ENCODE measurements around the gene CCNY. TPM values are rescaled to one million over a fixed set of nuclear protein-coding genes. Genes with fewer than 3 reads are reported as not detected.

The CCNY gene
- total RNA-seq, 3 donors from 2014 or later (not counting 1 experiment from before 2014, with no cell fraction given) = 71.0 to 87.2 (median 74.3) TPM

DNA sequence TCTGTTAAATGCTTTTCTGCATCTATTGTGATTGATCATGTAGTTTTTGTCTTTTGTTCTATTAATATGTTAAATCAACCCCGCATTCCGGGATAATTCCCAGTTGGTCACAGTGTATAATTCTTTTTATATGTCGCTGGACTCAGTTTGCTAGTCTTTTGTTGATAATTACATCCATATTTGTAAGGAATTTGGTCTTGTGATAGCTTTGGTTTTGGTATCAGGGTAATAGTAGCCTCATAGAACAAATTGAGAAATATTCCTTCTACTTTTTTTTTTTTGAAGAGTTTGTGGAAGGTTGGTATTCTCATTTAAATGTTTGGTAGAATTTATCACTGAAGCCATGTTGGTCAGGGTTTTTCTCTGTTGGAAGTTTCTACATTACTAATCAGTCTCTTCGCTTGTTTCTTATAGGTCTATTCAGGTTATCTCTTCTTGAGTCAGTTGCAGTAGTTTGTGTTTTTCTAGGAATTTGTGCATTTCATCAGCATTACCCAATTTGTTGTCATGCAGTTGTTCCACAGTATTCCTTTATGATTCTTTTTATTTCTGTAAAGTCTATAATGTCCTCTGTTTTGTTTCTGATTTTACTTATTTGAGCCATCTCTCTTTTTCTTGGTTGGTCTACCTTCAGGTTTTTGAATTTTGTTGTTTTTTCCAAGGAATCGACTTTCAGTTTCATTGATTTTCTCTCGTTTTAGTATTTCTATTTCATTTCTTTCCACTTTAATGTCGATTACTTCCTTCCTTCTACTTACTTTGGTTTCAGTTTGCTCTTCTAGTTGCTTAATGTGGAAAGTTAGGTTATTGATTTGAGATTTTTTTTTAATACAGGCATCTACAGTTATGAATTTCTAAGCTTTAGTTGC is 204.2 kb downstream of the CCNY start:
- H3K4me3 ChIP-seq (ENCODE audit: low read length) = no peak overlapping the region
- peaks cover 25 to 36% of the 10 kb centered on the region in 2 donors for H3K4me1 Mint-ChIP-seq
- no peaks in the 10 kb centered on the region for H3K9me3 Mint-ChIP-seq
- peaks cover 17% of the 10 kb centered on the region for H3K36me3 ChIP-seq (ENCODE audit: control insufficient read depth, insufficient read depth, low read length)
- no peak for DNase-seq
- intact Hi-C loops (cut with micrococcal nuclease) = no loop called here
- no peak for ATAC-seq
- WGBS (ENCODE audit: insufficient coverage) = 93% methylated on average over 5 of the region's 7 CpGs
- no peaks in the 10 kb centered on the region for H3K27me3 ChIP-seq (ENCODE audit: control insufficient read depth, insufficient read depth, low read length)
- TF ChIP-seq, protein P1, sequence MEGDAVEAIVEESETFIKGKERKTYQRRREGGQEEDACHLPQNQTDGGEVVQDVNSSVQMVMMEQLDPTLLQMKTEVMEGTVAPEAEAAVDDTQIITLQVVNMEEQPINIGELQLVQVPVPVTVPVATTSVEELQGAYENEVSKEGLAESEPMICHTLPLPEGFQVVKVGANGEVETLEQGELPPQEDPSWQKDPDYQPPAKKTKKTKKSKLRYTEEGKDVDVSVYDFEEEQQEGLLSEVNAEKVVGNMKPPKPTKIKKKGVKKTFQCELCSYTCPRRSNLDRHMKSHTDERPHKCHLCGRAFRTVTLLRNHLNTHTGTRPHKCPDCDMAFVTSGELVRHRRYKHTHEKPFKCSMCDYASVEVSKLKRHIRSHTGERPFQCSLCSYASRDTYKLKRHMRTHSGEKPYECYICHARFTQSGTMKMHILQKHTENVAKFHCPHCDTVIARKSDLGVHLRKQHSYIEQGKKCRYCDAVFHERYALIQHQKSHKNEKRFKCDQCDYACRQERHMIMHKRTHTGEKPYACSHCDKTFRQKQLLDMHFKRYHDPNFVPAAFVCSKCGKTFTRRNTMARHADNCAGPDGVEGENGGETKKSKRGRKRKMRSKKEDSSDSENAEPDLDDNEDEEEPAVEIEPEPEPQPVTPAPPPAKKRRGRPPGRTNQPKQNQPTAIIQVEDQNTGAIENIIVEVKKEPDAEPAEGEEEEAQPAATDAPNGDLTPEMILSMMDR (IDR thresholded peaks at IDR 0.05) = no peak
- no peaks in the 10 kb centered on the region for H3K27me3 Mint-ChIP-seq (ENCODE audit: low read depth in 2 of 2)
- H3K9me3 ChIP-seq (ENCODE audit: control insufficient read depth, insufficient read depth, low read length) = peaks cover 1% of the 10 kb centered on the region
- no peak overlapping the region for H3K27ac ChIP-seq (ENCODE audit: low read length)
- peaks cover 8% of the 10 kb centered on the region for H3K36me3 Mint-ChIP-seq
- no peaks in the 10 kb centered on the region for H3K4me1 ChIP-seq (ENCODE audit: control insufficient read depth, insufficient read depth, low read length)
- no peak overlapping the region for H3K4me3 Mint-ChIP-seq
- peak overlapping the region in 1 of 2 donors; percentile 4 for H3K27ac Mint-ChIP-seq

DNA sequence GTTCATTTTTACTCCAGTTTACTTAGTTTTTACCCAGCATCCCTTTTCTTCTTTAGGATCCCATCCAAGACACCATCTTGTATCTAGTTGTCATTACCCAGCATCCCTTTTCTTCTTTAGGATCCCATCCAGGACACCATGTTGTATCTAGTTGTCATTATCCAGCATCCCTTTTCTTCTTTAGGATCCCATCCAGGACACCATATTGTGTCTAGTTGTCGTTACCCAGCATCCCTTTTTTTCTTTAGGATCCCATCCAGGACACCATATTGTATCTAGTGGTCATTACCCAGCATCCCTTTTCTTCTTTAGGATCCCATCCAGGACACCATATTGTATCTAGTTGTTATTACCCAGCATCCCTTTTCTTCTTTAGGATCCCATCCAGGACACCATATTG is 205.4 kb downstream of the CCNY start:
- ATAC-seq = no peak
- no peaks in the 10 kb centered on the region for H3K9me3 ChIP-seq (ENCODE audit: control insufficient read depth, insufficient read depth, low read length)
- no peak overlapping the region for H3K4me3 ChIP-seq (ENCODE audit: low read length)
- TF ChIP-seq, protein P1 (IDR thresholded peaks at IDR 0.05) = no peak
- DNase-seq = no peak
- no peak overlapping the region for H3K4me3 Mint-ChIP-seq
- no peak overlapping the region for H3K27ac ChIP-seq (ENCODE audit: low read length)
- intact Hi-C loops (cut with micrococcal nuclease) = no loop called here
- H3K27ac Mint-ChIP-seq = peak overlapping the region in 1 of 2 donors; percentile 17
- H3K4me1 Mint-ChIP-seq = peaks cover 19 to 31% of the 10 kb centered on the region in 2 donors
- no peaks in the 10 kb centered on the region for H3K27me3 Mint-ChIP-seq (ENCODE audit: low read depth in 2 of 2)
- H3K36me3 Mint-ChIP-seq = peaks cover under 1% of the 10 kb centered on the region
- H3K27me3 ChIP-seq (ENCODE audit: control insufficient read depth, insufficient read depth, low read length) = no peaks in the 10 kb centered on the region
- 100% methylated on average over 1 of the region's 1 CpG for WGBS (ENCODE audit: insufficient coverage)
- no peaks in the 10 kb centered on the region for H3K9me3 Mint-ChIP-seq
- no peaks in the 10 kb centered on the region for H3K4me1 ChIP-seq (ENCODE audit: control insufficient read depth, insufficient read depth, low read length)
- peaks cover 13% of the 10 kb centered on the region for H3K36me3 ChIP-seq (ENCODE audit: control insufficient read depth, insufficient read depth, low read length)

DNA sequence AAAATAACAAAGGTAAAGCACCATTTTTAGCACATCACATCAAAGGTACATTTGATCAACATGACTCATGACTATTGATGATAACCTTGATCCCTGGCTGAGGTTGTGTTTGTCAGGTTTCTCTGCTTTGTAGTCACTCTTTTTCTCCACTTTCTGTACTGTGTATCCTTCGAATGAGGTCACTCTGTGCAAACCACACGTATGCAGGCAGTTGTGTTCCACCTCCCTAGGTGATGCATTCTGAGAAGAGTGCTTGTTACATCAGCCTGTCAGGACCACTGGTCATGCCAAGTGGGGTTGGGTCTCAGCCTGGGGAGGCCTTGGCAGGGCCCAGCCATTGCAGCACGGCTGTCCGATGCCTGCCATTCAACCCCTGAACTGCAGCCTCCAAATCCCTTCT is 206.0 kb downstream of the CCNY start:
- H3K36me3 ChIP-seq (ENCODE audit: control insufficient read depth, insufficient read depth, low read length) = peaks cover 13% of the 10 kb centered on the region
- Mint-ChIP-seq H3K4me1 (peaks cover 24 to 31% of the 10 kb centered on the region in 2 donors), H3K4me3 (no peak overlapping the region), H3K36me3 (no peaks in the 10 kb centered on the region), H3K27ac (peak overlapping the region in 1 of 2 donors; percentile 17), H3K9me3 (no peaks in the 10 kb centered on the region), H3K27me3 (ENCODE audit: low read depth in 2 of 2) (no peaks in the 10 kb centered on the region)
- no peaks in the 10 kb centered on the region for H3K4me1 ChIP-seq (ENCODE audit: control insufficient read depth, insufficient read depth, low read length)
- WGBS (ENCODE audit: insufficient coverage) = 100% methylated on average over 4 of the region's 4 CpGs
- TF ChIP-seq, protein P1 (IDR thresholded peaks at IDR 0.05) = no peak
- ATAC-seq (no peak), DNase-seq (no peak)
- H3K9me3 ChIP-seq (ENCODE audit: control insufficient read depth, insufficient read depth, low read length) = no peaks in the 10 kb centered on the region
- intact Hi-C loops (cut with micrococcal nuclease) = no loop called here
- H3K27me3 ChIP-seq (ENCODE audit: control insufficient read depth, insufficient read depth, low read length) = no peaks in the 10 kb centered on the region
- H3K4me3 ChIP-seq (ENCODE audit: low read length) = no peak overlapping the region
- H3K27ac ChIP-seq (ENCODE audit: low read length) = no peak overlapping the region
